ENCODE results near the gene GNB1L. TPM values are rescaled to one million over a fixed set of nuclear protein-coding genes. Genes with fewer than 3 reads are reported as not detected.
A peak's percentile ranks its signal among the peaks of the same experiment; 100 is the strongest.

The GNB1L gene
- total RNA-seq, 1 experiment from 2014 or later, result 18.0 TPM

DNA sequence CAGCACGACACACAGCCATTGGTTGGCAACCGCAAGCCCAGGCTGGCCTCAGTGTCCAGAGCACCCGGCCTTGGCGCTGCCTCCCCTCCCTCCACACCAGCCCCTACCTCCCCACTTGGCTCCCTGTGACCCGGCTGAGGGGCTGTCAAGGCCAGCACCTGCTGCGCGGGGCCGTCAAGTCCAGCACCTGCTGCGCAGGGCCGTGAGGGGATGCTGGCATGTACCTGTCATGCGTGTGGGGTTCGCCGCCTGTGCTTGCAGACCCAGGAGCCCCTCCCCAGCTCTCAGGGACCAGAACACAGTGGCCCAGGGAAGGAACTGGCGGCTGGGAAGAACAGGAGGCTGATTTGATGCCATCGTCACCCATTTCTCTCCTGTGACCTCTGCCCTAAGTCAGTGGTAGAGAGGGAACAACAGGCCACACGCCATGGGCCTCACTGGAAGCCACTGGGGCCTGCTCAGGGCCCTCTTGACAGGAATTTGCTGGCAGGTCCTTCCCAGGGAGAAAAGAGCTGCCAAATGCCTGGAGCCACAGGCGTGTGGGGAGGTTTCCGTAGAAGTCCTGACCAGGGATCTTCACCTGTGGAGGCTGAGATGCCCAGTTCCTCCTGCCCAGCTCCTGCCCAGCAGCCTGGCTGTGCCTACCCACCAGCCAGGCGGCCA, 56.5 kb downstream of the GNB1L start:
- TF ChIP-seq ZBTB21 (CRISPR knock-in tag; IDR thresholded peaks at IDR 0.05; ENCODE audit: borderline replicate concordance) (no peak), SP1 (CRISPR knock-in tag; conservative IDR thresholded peaks at IDR 0.05) (no peak), NFATC4 (CRISPR knock-in tag; IDR thresholded peaks at IDR 0.05) (no peak), ZNF263 (CRISPR knock-in tag; IDR thresholded peaks at IDR 0.05; ENCODE audit: low read depth) (no peak), IRF2 (CRISPR knock-in tag; IDR thresholded peaks at IDR 0.05; ENCODE audit: borderline replicate concordance, low read depth) (no peak), JUN (CRISPR knock-in tag; IDR thresholded peaks at IDR 0.05) (no peak), RORB (CRISPR knock-in tag; IDR thresholded peaks at IDR 0.05) (no peak), ETV6 (CRISPR knock-in tag; IDR thresholded peaks at IDR 0.05) (no peak), FOXP1 (CRISPR knock-in tag; IDR thresholded peaks at IDR 0.05; ENCODE audit: borderline replicate concordance) (no peak), JAZF1 (CRISPR knock-in tag; IDR thresholded peaks at IDR 0.05) (no peak), GTF2I (CRISPR knock-in tag; conservative IDR thresholded peaks at IDR 0.05) (no peak), CREB1 (CRISPR knock-in tag; IDR thresholded peaks at IDR 0.05) (no peak), SMAD4 (CRISPR knock-in tag; IDR thresholded peaks at IDR 0.05) (no peak)
- TF ChIP-seq, protein P1, sequence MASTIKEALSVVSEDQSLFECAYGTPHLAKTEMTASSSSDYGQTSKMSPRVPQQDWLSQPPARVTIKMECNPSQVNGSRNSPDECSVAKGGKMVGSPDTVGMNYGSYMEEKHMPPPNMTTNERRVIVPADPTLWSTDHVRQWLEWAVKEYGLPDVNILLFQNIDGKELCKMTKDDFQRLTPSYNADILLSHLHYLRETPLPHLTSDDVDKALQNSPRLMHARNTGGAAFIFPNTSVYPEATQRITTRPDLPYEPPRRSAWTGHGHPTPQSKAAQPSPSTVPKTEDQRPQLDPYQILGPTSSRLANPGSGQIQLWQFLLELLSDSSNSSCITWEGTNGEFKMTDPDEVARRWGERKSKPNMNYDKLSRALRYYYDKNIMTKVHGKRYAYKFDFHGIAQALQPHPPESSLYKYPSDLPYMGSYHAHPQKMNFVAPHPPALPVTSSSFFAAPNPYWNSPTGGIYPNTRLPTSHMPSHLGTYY (CRISPR knock-in tag; IDR thresholded peaks at IDR 0.05), result no peak
- TF ChIP-seq, protein P2, sequence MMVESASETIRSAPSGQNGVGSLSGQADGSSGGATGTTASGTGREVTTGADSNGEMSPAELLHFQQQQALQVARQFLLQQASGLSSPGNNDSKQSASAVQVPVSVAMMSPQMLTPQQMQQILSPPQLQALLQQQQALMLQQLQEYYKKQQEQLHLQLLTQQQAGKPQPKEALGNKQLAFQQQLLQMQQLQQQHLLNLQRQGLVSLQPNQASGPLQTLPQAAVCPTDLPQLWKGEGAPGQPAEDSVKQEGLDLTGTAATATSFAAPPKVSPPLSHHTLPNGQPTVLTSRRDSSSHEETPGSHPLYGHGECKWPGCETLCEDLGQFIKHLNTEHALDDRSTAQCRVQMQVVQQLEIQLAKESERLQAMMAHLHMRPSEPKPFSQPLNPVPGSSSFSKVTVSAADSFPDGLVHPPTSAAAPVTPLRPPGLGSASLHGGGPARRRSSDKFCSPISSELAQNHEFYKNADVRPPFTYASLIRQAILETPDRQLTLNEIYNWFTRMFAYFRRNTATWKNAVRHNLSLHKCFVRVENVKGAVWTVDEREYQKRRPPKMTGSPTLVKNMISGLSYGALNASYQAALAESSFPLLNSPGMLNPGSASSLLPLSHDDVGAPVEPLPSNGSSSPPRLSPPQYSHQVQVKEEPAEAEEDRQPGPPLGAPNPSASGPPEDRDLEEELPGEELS (CRISPR knock-in tag; IDR thresholded peaks at IDR 0.05), result no peak
- TF ChIP-seq, protein P3, sequence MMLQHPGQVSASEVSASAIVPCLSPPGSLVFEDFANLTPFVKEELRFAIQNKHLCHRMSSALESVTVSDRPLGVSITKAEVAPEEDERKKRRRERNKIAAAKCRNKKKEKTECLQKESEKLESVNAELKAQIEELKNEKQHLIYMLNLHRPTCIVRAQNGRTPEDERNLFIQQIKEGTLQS (CRISPR knock-in tag; conservative IDR thresholded peaks at IDR 0.05), result no peak
- H3K36me3 Mint-ChIP-seq, result no peaks in the 10 kb centered on the region
- no peaks in the 10 kb centered on the region for H3K4me1 Mint-ChIP-seq
- ATAC-seq, result no peak
- ChIA-PET POLR2A (no interaction called here), CTCF (interaction anchor here (1.0 to 3.4 kb wide), 2 partner anchors 16 to 68 kb away, joined by 3 to 27 read pairs; no protein-coding TSS in a partner anchor)
- no peaks in the 10 kb centered on the region for H3K27me3 Mint-ChIP-seq (ENCODE audit: low read depth)
- no peak for DNase-seq (ENCODE audit: low spot score)
- H3K9me3 Mint-ChIP-seq, result no peaks in the 10 kb centered on the region
- H3K27ac Mint-ChIP-seq, result peak overlapping the region; percentile 45; the same call in 1 of the 2 replicates
- H3K4me3 Mint-ChIP-seq, result no peak overlapping the region

DNA sequence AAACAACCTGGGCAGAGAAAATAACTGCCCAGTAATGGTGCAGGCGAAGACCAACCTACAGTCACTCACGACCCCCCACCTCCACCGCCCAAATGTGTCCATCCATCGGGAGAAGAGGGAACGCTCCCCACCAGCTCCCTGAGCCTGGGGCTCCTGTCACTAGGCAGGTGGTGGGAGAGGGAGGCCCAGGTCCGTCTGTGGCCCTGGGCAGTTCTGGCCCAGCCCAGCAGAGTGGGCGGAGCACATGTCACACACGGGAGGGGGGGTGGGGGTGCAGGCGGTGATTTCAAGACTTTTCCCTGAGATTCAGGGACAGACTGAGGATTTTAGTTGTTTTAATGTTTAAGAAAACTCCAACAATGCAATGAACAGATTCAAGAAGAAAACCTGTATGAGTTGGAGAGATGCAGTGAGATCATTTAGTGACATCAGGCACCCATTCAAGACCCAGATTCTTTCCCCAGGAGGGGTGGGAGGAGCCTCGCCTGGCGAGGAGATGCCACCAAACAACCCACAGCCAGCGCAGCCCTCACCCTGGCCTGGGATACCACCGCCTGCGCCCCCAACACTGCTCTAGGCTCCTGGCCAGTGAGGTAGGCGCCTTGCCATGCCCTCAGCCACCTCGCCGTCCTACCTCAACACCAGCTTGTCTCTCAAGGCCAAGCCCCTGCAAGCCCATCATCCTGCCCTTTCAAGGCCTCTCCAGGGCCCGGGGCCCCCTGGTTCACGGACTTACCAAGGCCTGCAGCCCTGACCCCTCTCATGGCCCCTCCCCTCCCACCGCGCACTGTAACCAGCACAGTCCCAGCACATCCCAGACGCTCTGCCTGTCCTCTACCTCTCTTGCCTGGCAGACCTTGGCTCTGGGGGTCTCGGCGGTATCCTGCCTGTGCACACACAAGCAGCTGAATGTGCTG, 57.3 kb downstream of the GNB1L start:
- no peak for DNase-seq (ENCODE audit: low spot score)
- H3K27ac Mint-ChIP-seq, result peak overlapping the region; percentile 43
- POLR2A ChIA-PET, result no interaction called here
- no peaks in the 10 kb centered on the region for H3K36me3 Mint-ChIP-seq
- H3K27me3 Mint-ChIP-seq (ENCODE audit: low read depth), result no peaks in the 10 kb centered on the region
- H3K4me3 Mint-ChIP-seq, result no peak overlapping the region
- no peaks in the 10 kb centered on the region for H3K9me3 Mint-ChIP-seq
- ATAC-seq, result peak; percentile 14; the same call in 1 of the 2 replicates
- H3K4me1 Mint-ChIP-seq, result no peaks in the 10 kb centered on the region
- CTCF ChIA-PET, result no interaction called here
- TF ChIP-seq FOXJ3 (CRISPR knock-in tag; IDR thresholded peaks at IDR 0.05; ENCODE audit: borderline replicate concordance), result no peak
- no peak for TF ChIP-seq SMAD4 (CRISPR knock-in tag; IDR thresholded peaks at IDR 0.05)
- TF ChIP-seq, protein P4, sequence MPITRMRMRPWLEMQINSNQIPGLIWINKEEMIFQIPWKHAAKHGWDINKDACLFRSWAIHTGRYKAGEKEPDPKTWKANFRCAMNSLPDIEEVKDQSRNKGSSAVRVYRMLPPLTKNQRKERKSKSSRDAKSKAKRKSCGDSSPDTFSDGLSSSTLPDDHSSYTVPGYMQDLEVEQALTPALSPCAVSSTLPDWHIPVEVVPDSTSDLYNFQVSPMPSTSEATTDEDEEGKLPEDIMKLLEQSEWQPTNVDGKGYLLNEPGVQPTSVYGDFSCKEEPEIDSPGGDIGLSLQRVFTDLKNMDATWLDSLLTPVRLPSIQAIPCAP (CRISPR knock-in tag; IDR thresholded peaks at IDR 0.05), result no peak
- TF ChIP-seq CBFB (CRISPR knock-in tag; IDR thresholded peaks at IDR 0.05; ENCODE audit: low read depth), result no peak
- TF ChIP-seq ZNF396 (CRISPR knock-in tag; IDR thresholded peaks at IDR 0.05; ENCODE audit: borderline replicate concordance), result no peak
- TF ChIP-seq, protein P5, sequence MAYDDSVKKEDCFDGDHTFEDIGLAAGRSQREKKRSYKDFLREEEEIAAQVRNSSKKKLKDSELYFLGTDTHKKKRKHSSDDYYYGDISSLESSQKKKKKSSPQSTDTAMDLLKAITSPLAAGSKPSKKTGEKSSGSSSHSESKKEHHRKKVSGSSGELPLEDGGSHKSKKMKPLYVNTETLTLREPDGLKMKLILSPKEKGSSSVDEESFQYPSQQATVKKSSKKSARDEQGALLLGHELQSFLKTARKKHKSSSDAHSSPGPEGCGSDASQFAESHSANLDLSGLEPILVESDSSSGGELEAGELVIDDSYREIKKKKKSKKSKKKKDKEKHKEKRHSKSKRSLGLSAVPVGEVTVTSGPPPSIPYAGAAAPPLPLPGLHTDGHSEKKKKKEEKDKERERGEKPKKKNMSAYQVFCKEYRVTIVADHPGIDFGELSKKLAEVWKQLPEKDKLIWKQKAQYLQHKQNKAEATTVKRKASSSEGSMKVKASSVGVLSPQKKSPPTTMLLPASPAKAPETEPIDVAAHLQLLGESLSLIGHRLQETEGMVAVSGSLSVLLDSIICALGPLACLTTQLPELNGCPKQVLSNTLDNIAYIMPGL (CRISPR knock-in tag; IDR thresholded peaks at IDR 0.05), result no peak
- TF ChIP-seq IRF2 (CRISPR knock-in tag; IDR thresholded peaks at IDR 0.05; ENCODE audit: borderline replicate concordance, low read depth), result no peak
- TF ChIP-seq ZNF232 (CRISPR knock-in tag; IDR thresholded peaks at IDR 0.05), result no peak
- TF ChIP-seq, protein P6, sequence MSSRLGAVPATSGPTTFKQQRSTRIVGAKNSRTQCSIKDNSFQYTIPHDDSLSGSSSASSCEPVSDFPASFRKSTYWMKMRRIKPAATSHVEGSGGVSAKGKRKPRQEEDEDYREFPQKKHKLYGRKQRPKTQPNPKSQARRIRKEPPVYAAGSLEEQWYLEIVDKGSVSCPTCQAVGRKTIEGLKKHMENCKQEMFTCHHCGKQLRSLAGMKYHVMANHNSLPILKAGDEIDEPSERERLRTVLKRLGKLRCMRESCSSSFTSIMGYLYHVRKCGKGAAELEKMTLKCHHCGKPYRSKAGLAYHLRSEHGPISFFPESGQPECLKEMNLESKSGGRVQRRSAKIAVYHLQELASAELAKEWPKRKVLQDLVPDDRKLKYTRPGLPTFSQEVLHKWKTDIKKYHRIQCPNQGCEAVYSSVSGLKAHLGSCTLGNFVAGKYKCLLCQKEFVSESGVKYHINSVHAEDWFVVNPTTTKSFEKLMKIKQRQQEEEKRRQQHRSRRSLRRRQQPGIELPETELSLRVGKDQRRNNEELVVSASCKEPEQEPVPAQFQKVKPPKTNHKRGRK (CRISPR knock-in tag; IDR thresholded peaks at IDR 0.05; ENCODE audit: borderline replicate concordance), result no peak
- no peak for TF ChIP-seq JUN (CRISPR knock-in tag; IDR thresholded peaks at IDR 0.05)
- TF ChIP-seq OVOL2 (CRISPR knock-in tag; IDR thresholded peaks at IDR 0.05; ENCODE audit: borderline replicate concordance), result no peak
- TF ChIP-seq, protein P7, sequence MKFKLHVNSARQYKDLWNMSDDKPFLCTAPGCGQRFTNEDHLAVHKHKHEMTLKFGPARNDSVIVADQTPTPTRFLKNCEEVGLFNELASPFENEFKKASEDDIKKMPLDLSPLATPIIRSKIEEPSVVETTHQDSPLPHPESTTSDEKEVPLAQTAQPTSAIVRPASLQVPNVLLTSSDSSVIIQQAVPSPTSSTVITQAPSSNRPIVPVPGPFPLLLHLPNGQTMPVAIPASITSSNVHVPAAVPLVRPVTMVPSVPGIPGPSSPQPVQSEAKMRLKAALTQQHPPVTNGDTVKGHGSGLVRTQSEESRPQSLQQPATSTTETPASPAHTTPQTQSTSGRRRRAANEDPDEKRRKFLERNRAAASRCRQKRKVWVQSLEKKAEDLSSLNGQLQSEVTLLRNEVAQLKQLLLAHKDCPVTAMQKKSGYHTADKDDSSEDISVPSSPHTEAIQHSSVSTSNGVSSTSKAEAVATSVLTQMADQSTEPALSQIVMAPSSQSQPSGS (CRISPR knock-in tag; IDR thresholded peaks at IDR 0.05; ENCODE audit: borderline replicate concordance, low read depth), result no peak

Data from WTC11 (cell line).